Posterior vena cava (tissue), 2 donors: ENCODE results near the gene PLBD2. TPM values are rescaled to one million over a fixed set of nuclear protein-coding genes. Genes with fewer than 3 reads are reported as not detected.

ENCODE experiments used
- DNase-seq: peaks from one replicate; pipeline ENCODE4 v3.0.0-alpha.2; 2020; ENCODE audit warnings: low spot score
- intact Hi-C, 2 donors: fragments of 100-400 bp; cut with DNase I; formaldehyde crosslinking; loops; one replicate each; pipeline versions ENCODE4 v1.14.1 to v1.14.2; 2022 to 2023
- total RNA-seq, 2 donors: library from RNA; stranded (reverse); fragmentation: NEBNext Ultra II Directional; extraction: Animal tissue kit (Norgen Biotek cat#: 25700); gene quantifications; one replicate each; pipeline ENCODE4 v1.2.1, GENCODE V29; 2021
- donor health status: DM: yes; HTN: yes; CAD: no.
- donor health status: DM: yes; HTN: yes; CAD: no.

Gene PLBD2
- total RNA-seq, 2 donors from 2014 or later: 53.8 to 67.8 TPM

GRCh38 chr12:113364698-113365097 lies 6.3 kb downstream of the PLBD2 start:
- intact Hi-C loops: no loop called here
- DNase-seq: no peak

DNA sequence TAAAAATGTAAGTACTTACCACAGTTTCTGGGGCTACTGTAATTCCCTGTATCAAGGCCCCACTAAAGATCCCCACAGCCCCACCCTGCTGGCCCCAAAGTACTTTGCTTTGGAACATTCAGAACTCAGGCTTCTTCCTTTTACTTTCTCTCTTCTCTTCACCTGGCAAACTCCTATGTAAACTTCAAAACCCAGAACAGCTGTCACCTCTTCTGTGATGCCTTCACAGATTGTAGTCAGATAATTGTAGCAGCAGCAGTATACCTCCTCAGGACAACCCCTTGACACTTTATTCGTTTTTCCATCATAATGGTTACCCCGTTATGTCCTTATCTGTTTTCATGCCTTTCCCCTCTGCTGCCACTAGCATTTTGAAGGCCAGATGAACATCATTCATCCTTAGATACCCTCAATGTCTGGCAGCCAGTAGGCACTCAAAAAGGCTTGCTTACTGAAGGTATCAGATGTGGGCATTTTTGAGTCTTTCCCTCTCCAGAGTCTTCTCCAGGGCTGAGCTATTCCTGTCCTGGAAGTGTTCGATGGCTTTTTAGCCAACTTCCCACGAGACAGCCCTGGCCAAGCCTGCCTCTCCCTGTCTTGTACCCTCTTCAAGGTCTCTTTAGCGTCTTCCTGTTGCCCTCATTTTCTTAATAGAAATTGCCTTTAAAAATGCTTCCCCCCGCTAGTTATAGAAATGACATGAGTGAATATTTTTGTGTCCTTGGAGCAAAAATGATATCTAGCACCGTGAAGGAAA lies 7.4 kb downstream of the PLBD2 start:
- intact Hi-C loops: no loop called here
- no peak for DNase-seq

DNA sequence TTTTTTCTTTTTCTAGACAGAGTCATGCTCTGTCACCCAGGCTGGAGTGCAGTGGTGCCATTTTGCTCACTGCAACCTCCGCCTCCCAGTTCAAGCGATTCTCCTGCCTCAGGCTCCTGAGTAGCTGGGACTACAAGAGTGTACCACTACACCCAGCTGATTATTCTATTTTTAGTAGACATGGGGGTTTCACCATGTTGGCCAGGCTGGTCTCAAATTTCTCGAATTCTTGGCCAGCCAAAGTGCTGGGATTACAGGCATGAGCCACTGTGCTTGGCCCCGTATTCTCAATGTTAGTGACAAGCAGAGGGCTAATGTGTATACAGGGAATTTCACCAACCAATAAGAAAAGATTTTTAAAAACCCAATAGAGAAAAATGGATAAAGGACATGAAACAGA lies 8.4 kb downstream of the PLBD2 start:
- intact Hi-C loops: no loop called here

GRCh38 chr12:113368331-113368730 lies 9.9 kb downstream of the PLBD2 start:
- no peak for DNase-seq
- intact Hi-C loops: no loop called here

More for the DNA sequence above, 8.4 kb downstream of the PLBD2 start:
- no peak for DNase-seq

GRCh38 chr12:113369391-113369985 lies 11.1 kb downstream of the PLBD2 start:
- intact Hi-C loops: no loop called here
- no peak for DNase-seq

GRCh38 chr12:113370923-113371682 lies 12.7 kb downstream of the PLBD2 start:
- intact Hi-C loops: no loop called here
- no peak for DNase-seq

GRCh38 chr12:113371808-113372207 lies 13.4 kb downstream of the PLBD2 start:
- intact Hi-C loops: no loop called here
- DNase-seq: no peak

DNA sequence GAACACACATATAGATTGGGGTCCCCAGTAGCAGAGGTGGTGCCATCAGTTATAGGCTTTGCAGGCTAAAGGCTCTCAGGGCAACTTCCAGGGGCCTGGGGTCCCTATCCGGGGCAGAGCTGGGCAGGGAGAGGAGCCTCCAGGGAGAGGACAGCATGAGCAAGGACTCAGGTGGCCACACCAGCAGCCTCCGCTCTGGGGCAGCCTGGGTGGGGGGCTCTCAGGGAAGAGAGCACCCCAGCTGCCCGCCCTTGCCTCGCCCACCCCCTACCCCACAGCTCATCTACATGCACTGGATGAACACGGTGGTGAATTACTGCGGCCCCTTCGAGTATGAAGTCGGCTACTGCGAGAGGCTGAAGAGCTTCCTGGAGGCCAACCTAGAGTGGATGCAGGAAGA lies 14.0 kb downstream of the PLBD2 start:
- DNase-seq: no peak

GRCh38 chr12:113373440-113373839 lies 15.1 kb downstream of the PLBD2 start:
- intact Hi-C loops: no loop called here
- no peak for DNase-seq

More for the DNA sequence above, 14.0 kb downstream of the PLBD2 start:
- intact Hi-C loops: no loop called here

- intact Hi-C loops: no loop called here
- DNase-seq: no peak
These were observed 15.6 kb downstream of the PLBD2 start for GRCh38 chr12:113373969-113374368.

DNA sequence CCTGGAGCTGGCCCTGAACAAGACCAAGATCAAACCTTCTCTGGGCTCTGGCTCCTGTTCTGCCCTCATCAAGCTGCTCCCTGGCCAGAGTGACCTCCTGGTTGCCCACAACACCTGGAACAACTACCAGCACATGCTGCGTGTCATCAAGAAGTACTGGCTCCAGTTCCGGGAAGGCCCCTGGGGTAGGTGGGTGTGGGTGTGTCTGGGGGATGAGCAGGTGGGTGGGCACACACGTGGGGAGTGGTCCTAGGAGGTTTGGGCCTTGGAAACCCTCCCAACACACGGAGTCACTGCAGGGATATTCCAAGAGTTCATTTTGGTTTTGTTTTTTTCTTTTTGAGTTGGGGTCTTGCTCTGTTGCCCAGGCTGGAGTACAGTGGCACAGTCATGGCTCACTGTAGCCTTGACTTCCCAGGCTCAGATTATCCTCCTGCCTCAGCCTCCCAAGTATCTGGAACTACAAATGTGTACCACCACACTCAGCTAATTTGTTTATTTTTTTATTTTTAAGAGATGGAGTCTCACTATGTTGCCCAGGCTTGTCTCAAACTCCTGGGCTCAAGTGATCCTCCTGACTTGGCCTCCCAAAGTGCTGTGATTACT lies 16.5 kb downstream of the PLBD2 start:
- intact Hi-C loops: no loop called here
- DNase-seq: no peak

DNA sequence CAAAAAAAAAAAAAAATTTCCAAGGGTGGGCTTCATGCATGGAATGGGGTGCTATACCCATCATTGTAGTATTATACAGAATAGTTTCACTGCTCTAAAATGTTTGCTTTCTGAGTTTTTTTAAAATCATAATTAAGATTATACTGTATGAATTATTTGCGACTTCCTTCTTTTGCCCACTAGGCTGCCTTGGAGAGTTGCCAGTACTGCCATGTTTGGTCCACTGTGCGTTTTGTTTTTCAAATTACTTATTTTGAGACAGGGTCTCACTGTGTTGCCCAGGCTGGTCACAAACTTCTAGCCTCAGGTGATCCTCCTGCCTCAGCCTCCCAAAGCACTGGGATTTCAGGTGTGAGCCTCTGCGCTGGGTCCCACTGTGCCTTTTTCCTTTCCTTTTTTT lies 19.9 kb downstream of the PLBD2 start:
- intact Hi-C loops: no loop called here
- no peak for DNase-seq

DNA sequence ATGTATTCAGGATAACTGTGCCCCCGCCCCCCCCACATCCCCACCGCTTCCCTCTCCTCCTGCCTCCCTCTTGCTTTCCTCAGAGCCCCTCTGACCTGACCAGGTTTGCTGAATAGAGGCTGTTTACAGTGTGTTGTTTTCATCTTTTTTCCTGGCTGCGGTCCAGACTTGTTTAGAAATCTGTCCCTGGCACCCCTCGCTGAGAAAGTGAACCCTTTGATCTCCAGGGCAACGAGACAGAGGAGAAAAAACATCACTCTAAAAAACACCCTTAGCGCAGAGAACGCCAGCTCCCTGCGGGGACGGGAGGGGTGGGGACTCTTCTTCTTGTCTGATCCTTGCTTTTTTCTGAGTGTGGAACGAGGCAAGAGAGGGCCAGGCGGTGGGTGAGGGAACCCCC lies 22.8 kb downstream of the PLBD2 start:
- no peak for DNase-seq
- intact Hi-C loops: no loop called here

GRCh38 chr12:113382206-113382605 lies 23.8 kb downstream of the PLBD2 start:
- no peak for DNase-seq
- intact Hi-C loops: no loop called here

DNA sequence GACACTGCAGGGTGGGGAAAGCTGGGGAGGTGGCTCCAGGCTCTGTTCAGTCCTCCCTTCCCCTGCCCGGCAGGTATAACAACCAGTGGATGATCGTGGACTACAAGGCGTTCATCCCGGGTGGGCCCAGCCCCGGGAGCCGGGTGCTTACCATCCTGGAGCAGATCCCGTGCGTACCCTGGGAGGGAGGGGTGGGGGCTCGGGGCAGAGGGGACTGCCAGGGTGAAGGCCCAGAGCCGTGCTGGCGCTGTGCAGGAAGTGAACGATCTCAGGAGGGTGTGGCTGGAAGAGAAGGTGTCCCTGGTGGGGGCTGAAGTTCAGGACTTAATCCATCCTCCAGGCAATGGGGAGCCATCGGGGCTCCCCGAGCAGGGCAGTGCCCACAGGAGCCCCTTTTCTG lies 26.4 kb downstream of the PLBD2 start:
- intact Hi-C loops: no loop called here
- DNase-seq: no peak

DNA sequence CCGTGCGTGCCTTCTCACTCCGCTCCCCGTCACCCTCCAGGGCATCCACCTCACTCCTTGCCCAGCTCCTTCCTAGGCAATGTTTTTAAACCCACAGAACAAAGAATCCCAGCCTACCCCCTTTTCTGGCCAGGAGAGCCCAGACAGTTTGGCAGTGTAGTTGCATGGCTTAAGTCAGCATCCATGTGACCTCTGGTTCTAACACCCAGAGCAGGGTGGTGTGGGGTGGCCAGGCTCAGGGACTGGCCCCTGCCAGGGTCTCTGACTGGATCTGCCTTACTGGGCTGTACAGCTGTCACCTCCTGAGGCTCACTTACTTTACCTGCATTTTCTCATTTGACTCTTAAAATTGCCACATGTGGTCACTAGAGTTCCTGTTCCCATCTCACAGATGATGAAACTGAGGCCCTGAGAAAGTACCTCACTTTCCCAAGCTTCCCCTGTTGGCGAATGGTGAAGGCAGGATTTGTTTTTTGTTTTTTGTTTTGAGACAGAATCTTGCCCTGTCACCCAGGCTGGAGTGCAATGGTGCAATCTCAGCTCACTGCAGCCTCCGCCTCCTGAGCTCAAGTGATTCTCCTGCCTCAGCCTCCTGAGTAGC lies 27.0 kb downstream of the PLBD2 start:
- DNase-seq: no peak
- intact Hi-C loops: no loop called here

DNA sequence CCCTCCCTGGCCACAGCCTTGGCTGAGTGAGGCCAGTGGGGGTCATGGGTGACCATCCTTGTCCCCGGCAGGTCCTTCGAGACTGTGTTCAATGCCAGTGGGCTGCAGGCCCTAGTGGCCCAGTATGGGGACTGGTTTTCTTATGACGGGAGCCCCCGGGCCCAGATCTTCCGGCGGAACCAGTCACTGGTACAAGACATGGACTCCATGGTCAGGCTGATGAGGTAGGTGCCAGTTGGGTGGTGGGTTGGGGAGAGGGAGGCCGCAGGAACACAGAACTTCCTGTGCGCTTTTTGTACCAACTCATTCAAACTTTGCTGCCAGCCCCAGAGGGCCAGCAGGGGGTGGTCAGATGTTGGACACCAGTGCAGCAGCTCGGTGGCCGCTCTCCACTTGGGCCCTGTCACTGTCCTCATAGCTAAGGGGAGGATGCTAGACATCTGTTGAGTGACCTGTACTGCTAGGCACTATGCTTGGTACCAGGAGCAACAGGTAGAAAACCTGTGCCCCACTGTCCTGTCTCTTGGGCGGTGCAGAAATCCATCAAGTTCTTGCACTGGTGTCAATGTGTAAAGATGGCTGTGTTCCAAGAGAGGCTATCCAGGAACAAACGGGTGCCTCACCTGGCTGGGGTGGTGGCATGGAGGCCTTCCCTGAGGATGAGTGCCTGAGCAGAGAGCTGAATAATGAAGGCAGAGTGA lies 28.6 kb downstream of the PLBD2 start:
- DNase-seq: no peak
- intact Hi-C loops: no loop called here

DNA sequence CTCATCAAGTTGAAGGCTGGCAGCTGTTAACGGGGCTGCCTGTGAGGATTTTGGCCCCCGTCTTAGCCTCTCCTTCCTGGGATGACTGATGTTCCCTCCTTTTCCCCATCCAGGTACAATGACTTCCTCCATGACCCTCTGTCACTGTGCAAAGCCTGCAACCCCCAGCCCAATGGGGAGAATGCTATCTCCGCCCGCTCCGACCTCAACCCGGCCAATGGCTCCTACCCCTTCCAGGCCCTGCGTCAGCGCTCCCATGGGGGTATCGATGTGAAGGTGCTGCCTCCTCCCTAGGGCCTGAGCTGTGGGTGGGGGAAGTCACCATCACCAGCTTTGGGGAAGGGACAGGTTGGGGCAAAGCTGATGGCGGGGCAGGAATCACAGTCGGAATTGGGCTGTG lies 29.2 kb downstream of the PLBD2 start:
- DNase-seq: no peak
- intact Hi-C loops: no loop called here

DNA sequence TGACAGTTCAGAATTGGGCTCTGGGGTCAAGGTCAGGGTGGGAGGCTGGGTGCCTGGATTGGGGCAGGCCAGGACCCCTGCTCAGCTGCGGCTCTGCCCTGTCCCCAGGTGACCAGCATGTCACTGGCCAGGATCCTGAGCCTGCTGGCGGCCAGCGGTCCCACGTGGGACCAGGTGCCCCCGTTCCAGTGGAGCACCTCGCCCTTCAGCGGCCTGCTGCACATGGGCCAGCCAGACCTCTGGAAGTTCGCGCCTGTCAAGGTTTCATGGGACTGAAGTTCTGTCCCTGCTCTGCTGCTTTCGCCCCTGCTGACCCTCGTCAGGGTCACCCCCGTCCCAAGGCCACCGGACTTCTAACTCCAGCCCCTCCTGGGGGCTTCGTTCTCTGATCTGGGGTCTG lies 30.0 kb downstream of the PLBD2 start:
- DNase-seq: no peak
- intact Hi-C loops: no loop called here
